GM12878 (cell line): ENCODE data around the gene ACTA2. TPM values are rescaled to one million over a fixed set of nuclear protein-coding genes. Genes with fewer than 3 reads are reported as not detected.

Source experiments
- ATF2 ChIP-seq: IDR thresholded peaks from 2 replicates; pipeline ENCODE4 v1.6.1; 2012; ENCODE audit warnings: low read length, inconsistent platforms
- CHD1 ChIP-seq: IDR thresholded peaks from 2 replicates; pipeline ENCODE4 v1.6.1; 2012; ENCODE audit warnings: low read depth, low read length, improper control_type of control experiment
- CREM ChIP-seq: IDR thresholded peaks from 2 replicates; pipeline ENCODE4 v1.6.1; 2014; ENCODE audit warnings: antibody characterized with exemption, low read depth
- DPF2 ChIP-seq: fragments of 450-650 bp; IDR thresholded peaks from 2 replicates; pipeline ENCODE4 v1.6.1; 2017; ENCODE audit warnings: mild to moderate bottlenecking
- EP300 ChIP-seq, 2 experiments: fragments of 150-350 bp in 1 of 2; IDR thresholded peaks; 2 replicates each; pipeline ENCODE4 v1.6.1; 2011 to 2012; ENCODE audit warnings: low read depth in 2 of 2, low read length in 2 of 2, borderline replicate concordance in 1 of 2, improper control_type of control experiment in 1 of 2, inconsistent platforms in 1 of 2; ENCODE audit not compliant: control insufficient read depth in 1 of 2
- ESRRA ChIP-seq: IDR thresholded peaks from 2 replicates; pipeline ENCODE4 v1.6.1; 2012; ENCODE audit warnings: mild to moderate bottlenecking, low read length, improper control_type of control experiment
- FOS ChIP-seq: IDR thresholded peaks from 3 replicates; pipeline ENCODE4 v1.6.1; 2011; ENCODE audit warnings: borderline replicate concordance; ENCODE audit not compliant: insufficient read length; ENCODE audit errors: extremely low read depth
- FOXK2 ChIP-seq: fragments of 450-650 bp; IDR thresholded peaks from 2 replicates; pipeline ENCODE4 v1.6.1; 2017; ENCODE audit warnings: mild to moderate bottlenecking, moderate library complexity
- MEF2B ChIP-seq: fragments of 450-650 bp; IDR thresholded peaks from 2 replicates; pipeline ENCODE4 v1.6.1; 2018; ENCODE audit warnings: mild to moderate bottlenecking, moderate library complexity; ENCODE audit not compliant: partially characterized antibody, poor library complexity, severe bottlenecking
- PAX5 ChIP-seq: IDR thresholded peaks from 2 replicates; pipeline ENCODE4 v1.6.1; 2011; ENCODE audit warnings: low read depth, low read length, borderline replicate concordance
- RELA ChIP-seq: fragments of 450-650 bp; IDR thresholded peaks from 2 replicates; pipeline ENCODE4 v1.8.0; 2014; ENCODE audit warnings: borderline replicate concordance; ENCODE audit not compliant: partially characterized antibody
- SKIL ChIP-seq: fragments of 450-650 bp; IDR thresholded peaks from 2 replicates; pipeline ENCODE4 v1.6.1; 2017; ENCODE audit warnings: mild to moderate bottlenecking, low read depth, inconsistent platforms; ENCODE audit not compliant: poor library complexity, severe bottlenecking
- SMAD5 ChIP-seq: IDR thresholded peaks from 2 replicates; pipeline ENCODE4 v1.6.1; 2016; ENCODE audit warnings: antibody characterized with exemption, low read depth
- SP1 ChIP-seq: IDR thresholded peaks from one replicate; pipeline ENCODE4 v1.6.1; 2011; ENCODE audit warnings: low read depth, low read length
- SUZ12 ChIP-seq: fragments of 200-600 bp; sonication (generic); IDR thresholded peaks from one replicate; pipeline ENCODE4 v1.6.1; 2018; ENCODE audit warnings: antibody characterized with exemption, mild to moderate bottlenecking; ENCODE audit not compliant: unreplicated experiment
- YY1 ChIP-seq: IDR thresholded peaks from 2 replicates; pipeline ENCODE4 v1.6.1; 2011; ENCODE audit warnings: low read depth, mild to moderate bottlenecking, low read length
- ZNF207 ChIP-seq: fragments of 450-650 bp; IDR thresholded peaks from 2 replicates; pipeline ENCODE4 v1.6.1; 2014; ENCODE audit warnings: antibody characterized with exemption, mild to moderate bottlenecking, borderline replicate concordance
- polyA plus RNA-seq, 11 experiments: library from polyadenylated mRNA; depleted of rRNA in 4 of 11; unstranded in 6 of 11; stranded (reverse) in 5 of 11; fragments of >200 nt; fragmentation: Nextera tagmentation in 4 of 11; fragmentation: Illumina TruSeq in 1 of 11; extraction: Ambion mirVana in 4 of 11; extraction: Trizol in 1 of 11; gene quantifications; 1 replicate in 1 of 11; 2 replicates in 10 of 11; pipeline versions ENCODE4 v1.2.1 to v1.2.3, GENCODE V29; 2011 to 2016; ENCODE audit warnings: inconsistent platforms in 2 of 11, missing spikeins in 2 of 11, low read depth in 1 of 11
- total RNA-seq, 4 experiments: library from RNA; depleted of rRNA in 3 of 4; stranded (reverse); fragments of >200 nt in 3 of 4; fragmentation: Illumina TruSeq in 1 of 4; extraction: Trizol in 1 of 4; gene quantifications; 2 replicates each; pipeline versions ENCODE4 v1.2.1 to v1.2.3, GENCODE V29; 2013 to 2021
- TF ChIP-seq, protein P1 (sequence below): fragments of 450-650 bp; IDR thresholded peaks from 2 replicates; pipeline ENCODE4 v1.6.1; 2018; ENCODE audit warnings: mild to moderate bottlenecking, low read depth, moderate library complexity; ENCODE audit not compliant: partially characterized antibody
- TF ChIP-seq, protein P2 (sequence below): fragments of 450-650 bp; IDR thresholded peaks from 2 replicates; pipeline ENCODE4 v1.6.1; 2018; ENCODE audit warnings: borderline replicate concordance, mild to moderate bottlenecking; ENCODE audit not compliant: partially characterized antibody

ACTA2 gene
- total and polyA plus RNA-seq, 10 of the 15 experiments (the other 5 are each of a cell fraction or from before 2014, with no cell fraction given), result 7.4 to 78.2 (median 32.4) TPM

GRCh38 chr10:88990384-88991160, 38.0 kb upstream of the ACTA2 start, which contains the start of gene FAS (continued):
- TF ChIP-seq CREM, result peak; percentile 51; the same call in 1 of the 2 replicates
- peak; percentile 66; the same call in 1 of the 2 replicates for TF ChIP-seq PAX5
- TF ChIP-seq YY1, result peak; percentile 49; the same call in 1 of the 2 replicates
- TF ChIP-seq CHD1, result peak; percentile 84; the same call in 1 of the 2 replicates
- peak; percentile 64 for TF ChIP-seq RELA
- no peak for TF ChIP-seq ESRRA
- TF ChIP-seq MEF2B, result peak; percentile 33
- no peak for TF ChIP-seq ATF2
- peak in 1 of 2 experiments; percentile 32; a peak in 1 of 4 replicates for TF ChIP-seq EP300 (IDR thresholded peaks at IDR 0.05; ENCODE audit: borderline replicate concordance in 1 of 2, control insufficient read depth in 1 of 2, low read depth in 2 of 2, low read length in 2 of 2)
- no peak for TF ChIP-seq FOS
- TF ChIP-seq, protein P1, sequence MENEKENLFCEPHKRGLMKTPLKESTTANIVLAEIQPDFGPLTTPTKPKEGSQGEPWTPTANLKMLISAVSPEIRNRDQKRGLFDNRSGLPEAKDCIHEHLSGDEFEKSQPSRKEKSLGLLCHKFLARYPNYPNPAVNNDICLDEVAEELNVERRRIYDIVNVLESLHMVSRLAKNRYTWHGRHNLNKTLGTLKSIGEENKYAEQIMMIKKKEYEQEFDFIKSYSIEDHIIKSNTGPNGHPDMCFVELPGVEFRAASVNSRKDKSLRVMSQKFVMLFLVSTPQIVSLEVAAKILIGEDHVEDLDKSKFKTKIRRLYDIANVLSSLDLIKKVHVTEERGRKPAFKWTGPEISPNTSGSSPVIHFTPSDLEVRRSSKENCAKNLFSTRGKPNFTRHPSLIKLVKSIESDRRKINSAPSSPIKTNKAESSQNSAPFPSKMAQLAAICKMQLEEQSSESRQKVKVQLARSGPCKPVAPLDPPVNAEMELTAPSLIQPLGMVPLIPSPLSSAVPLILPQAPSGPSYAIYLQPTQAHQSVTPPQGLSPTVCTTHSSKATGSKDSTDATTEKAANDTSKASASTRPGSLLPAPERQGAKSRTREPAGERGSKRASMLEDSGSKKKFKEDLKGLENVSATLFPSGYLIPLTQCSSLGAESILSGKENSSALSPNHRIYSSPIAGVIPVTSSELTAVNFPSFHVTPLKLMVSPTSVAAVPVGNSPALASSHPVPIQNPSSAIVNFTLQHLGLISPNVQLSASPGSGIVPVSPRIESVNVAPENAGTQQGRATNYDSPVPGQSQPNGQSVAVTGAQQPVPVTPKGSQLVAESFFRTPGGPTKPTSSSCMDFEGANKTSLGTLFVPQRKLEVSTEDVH, result no peak
- TF ChIP-seq SMAD5, result peak; percentile 78
- no peak for TF ChIP-seq FOXK2
- no peak for TF ChIP-seq SUZ12
- no peak for TF ChIP-seq ZNF207
- TF ChIP-seq SP1, result peak; percentile 3
- TF ChIP-seq, protein P2, sequence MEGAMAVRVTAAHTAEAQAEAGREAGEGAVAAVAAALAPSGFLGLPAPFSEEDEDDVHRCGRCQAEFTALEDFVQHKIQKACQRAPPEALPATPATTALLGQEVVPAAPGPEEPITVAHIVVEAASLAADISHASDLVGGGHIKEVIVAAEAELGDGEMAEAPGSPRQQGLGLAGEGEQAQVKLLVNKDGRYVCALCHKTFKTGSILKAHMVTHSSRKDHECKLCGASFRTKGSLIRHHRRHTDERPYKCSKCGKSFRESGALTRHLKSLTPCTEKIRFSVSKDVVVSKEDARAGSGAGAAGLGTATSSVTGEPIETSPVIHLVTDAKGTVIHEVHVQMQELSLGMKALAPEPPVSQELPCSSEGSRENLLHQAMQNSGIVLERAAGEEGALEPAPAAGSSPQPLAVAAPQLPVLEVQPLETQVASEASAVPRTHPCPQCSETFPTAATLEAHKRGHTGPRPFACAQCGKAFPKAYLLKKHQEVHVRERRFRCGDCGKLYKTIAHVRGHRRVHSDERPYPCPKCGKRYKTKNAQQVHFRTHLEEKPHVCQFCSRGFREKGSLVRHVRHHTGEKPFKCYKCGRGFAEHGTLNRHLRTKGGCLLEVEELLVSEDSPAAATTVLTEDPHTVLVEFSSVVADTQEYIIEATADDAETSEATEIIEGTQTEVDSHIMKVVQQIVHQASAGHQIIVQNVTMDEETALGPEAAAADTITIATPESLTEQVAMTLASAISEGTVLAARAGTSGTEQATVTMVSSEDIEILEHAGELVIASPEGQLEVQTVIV, result no peak
- TF ChIP-seq DPF2, result no peak
- no peak for TF ChIP-seq SKIL
